Neural cell (in vitro differentiated cells): Measurements from ENCODE around the gene FKTN. TPM values are rescaled to one million over a fixed set of nuclear protein-coding genes. Genes with fewer than 3 reads are reported as not detected.

ENCODE experiments used
- H2AFZ ChIP-seq: fragments of 200-600, 300-800 bp; sonication (generic), shearing (Covaris generic); 2 replicates; pipeline ENCODE4 v1.6.0; 2014; ENCODE audit warnings: low read depth, mild to moderate bottlenecking, antibody characterized with exemption, low read length, moderate library complexity
- H3F3A ChIP-seq: fragments of 200-600 bp; shearing (Covaris generic); 2 replicates; pipeline ENCODE4 v1.6.1; 2016; ENCODE audit warnings: mild to moderate bottlenecking, moderate library complexity, mixed read lengths, antibody characterized with exemption, low read length; ENCODE audit not compliant: insufficient read depth, poor library complexity, severe bottlenecking
- H3K27ac ChIP-seq: fragments of 200-600, 300-800 bp; sonication (generic), shearing (Covaris generic); 2 replicates; pipeline ENCODE4 v1.5.1; 2014; ENCODE audit warnings: mild to moderate bottlenecking, low read length, moderate library complexity
- H3K27me3 ChIP-seq: fragments of 300-800, 200-600 bp; sonication (generic), shearing (Covaris generic); 2 replicates; pipeline ENCODE4 v1.6.0; 2014; ENCODE audit warnings: mild to moderate bottlenecking, low read depth, low read length, moderate library complexity; ENCODE audit not compliant: insufficient read depth
- H3K36me3 ChIP-seq: fragments of 300-800, 200-600 bp; sonication (generic), shearing (Covaris generic); 2 replicates; pipeline ENCODE4 v1.5.1; 2014; ENCODE audit warnings: mild to moderate bottlenecking, antibody characterized with exemption, low read length, moderate library complexity; ENCODE audit not compliant: insufficient read depth
- H3K4me2 ChIP-seq: fragments of 300-800, 200-600 bp; sonication (generic), shearing (Covaris generic); 2 replicates; pipeline ENCODE4 v1.6.0; 2014; ENCODE audit warnings: mild to moderate bottlenecking, low read length
- H3K4me3 ChIP-seq: fragments of 300-800, 200-600 bp; sonication (generic), shearing (Covaris generic); 2 replicates; pipeline ENCODE4 v1.5.1; 2014; ENCODE audit warnings: mild to moderate bottlenecking, low read length, moderate library complexity
- H3K79me2 ChIP-seq: fragments of 200-600 bp; shearing (Covaris generic); replicated peaks from 2 replicates; pipeline ENCODE4 v1.6.0; 2014; ENCODE audit warnings: mild to moderate bottlenecking, low read length, moderate library complexity; ENCODE audit not compliant: insufficient read depth
- H3K9ac ChIP-seq: fragments of 300-800, 200-600 bp; sonication (generic), shearing (Covaris generic); 2 replicates; pipeline ENCODE4 v1.6.1; 2016; ENCODE audit warnings: mild to moderate bottlenecking, low read length, mixed read lengths
- H3K9me2 ChIP-seq: fragments of 200-600 bp; shearing (Covaris generic); 2 replicates; pipeline ENCODE4 v1.6.1; 2016; ENCODE audit warnings: mild to moderate bottlenecking, low read length, mixed read lengths; ENCODE audit not compliant: insufficient read depth
- H3K9me3 ChIP-seq: fragments of 200-600, 300-800 bp; sonication (generic), shearing (Covaris generic); 2 replicates; pipeline ENCODE4 v1.6.1; 2016; ENCODE audit warnings: mild to moderate bottlenecking, mixed run types, low read length, moderate library complexity, mixed read lengths
- H4K20me1 ChIP-seq: fragments of 200-600 bp; shearing (Covaris generic); 2 replicates; pipeline ENCODE4 v1.6.1; 2016; ENCODE audit warnings: mild to moderate bottlenecking, mixed run types; ENCODE audit not compliant: insufficient read depth
- CTCF ChIP-seq: fragments of 450-650 bp; IDR thresholded peaks from 2 replicates; pipeline ENCODE4 v1.5.1; 2014; ENCODE audit warnings: antibody characterized with exemption, mild to moderate bottlenecking, moderate library complexity; ENCODE audit not compliant: poor library complexity, severe bottlenecking
- EP300 ChIP-seq: fragments of 450-650 bp; conservative IDR thresholded peaks from 2 replicates; pipeline ENCODE4 v1.6.1; 2014; ENCODE audit warnings: antibody characterized with exemption, mild to moderate bottlenecking, moderate library complexity; ENCODE audit not compliant: poor library complexity, severe bottlenecking
- EZH2 ChIP-seq: fragments of 200-600, 300-800 bp; shearing (Covaris generic), sonication (generic); IDR thresholded peaks from 2 replicates; pipeline ENCODE4 v1.6.1; 2014; ENCODE audit warnings: antibody characterized with exemption, low read length, borderline replicate concordance, mild to moderate bottlenecking; ENCODE audit not compliant: insufficient read depth, poor library complexity, severe bottlenecking
- MXI1 ChIP-seq: fragments of 450-650 bp; conservative IDR thresholded peaks from 2 replicates; pipeline ENCODE4 v1.6.1; 2014; ENCODE audit warnings: antibody characterized with exemption, mild to moderate bottlenecking; ENCODE audit not compliant: poor library complexity, severe bottlenecking
- POLR2AphosphoS5 ChIP-seq: IDR thresholded peaks from 2 replicates; pipeline ENCODE4 v1.6.1; 2012
- RAD21 ChIP-seq: fragments of 450-650 bp; conservative IDR thresholded peaks from 2 replicates; pipeline ENCODE4 v1.6.1; 2014; ENCODE audit warnings: antibody characterized with exemption, mild to moderate bottlenecking, moderate library complexity
- SMC3 ChIP-seq: fragments of 450-650 bp; conservative IDR thresholded peaks from 2 replicates; pipeline ENCODE4 v1.6.1; 2014; ENCODE audit warnings: antibody characterized with exemption, mild to moderate bottlenecking, moderate library complexity; ENCODE audit not compliant: poor library complexity
- TAF1 ChIP-seq: IDR thresholded peaks from 2 replicates; pipeline ENCODE4 v1.6.1; 2012; ENCODE audit warnings: low read depth
- polyA plus RNA-seq: library from polyadenylated mRNA; depleted of rRNA; stranded (reverse); fragments of >200 nt; gene quantifications from 2 replicates; pipeline ENCODE4 v1.2.3, GENCODE V29; 2014
- TF ChIP-seq, protein P1 (sequence below): IDR thresholded peaks from 2 replicates; pipeline ENCODE4 v1.6.1; 2012; ENCODE audit warnings: borderline replicate concordance

FKTN gene
- polyA plus RNA-seq, 1 donor from 2014 or later, result 52.1 TPM

- Histone ChIP-seq H3K27ac (no peak overlapping the region), H3K9me2 (no peaks in the 10 kb centered on the region), H3K27me3 (peaks cover 58% of the 10 kb centered on the region), H3K9me3 (no peaks in the 10 kb centered on the region), H3K4me3 (no peak overlapping the region), H3K4me2 (no peak overlapping the region), H2AFZ (no peak overlapping the region), H3K36me3 (no peaks in the 10 kb centered on the region), H4K20me1 (no peaks in the 10 kb centered on the region), H3K79me2 (no peaks in the 10 kb centered on the region), H3K9ac (no peak overlapping the region), H3F3A (no peaks in the 10 kb centered on the region)
- TF ChIP-seq SMC3 (no peak), EZH2 (no peak), RAD21 (no peak), CTCF (no peak), MXI1 (no peak), EP300 (no peak), TAF1 (no peak), POLR2AphosphoS5 (no peak)
- TF ChIP-seq, protein P1, sequence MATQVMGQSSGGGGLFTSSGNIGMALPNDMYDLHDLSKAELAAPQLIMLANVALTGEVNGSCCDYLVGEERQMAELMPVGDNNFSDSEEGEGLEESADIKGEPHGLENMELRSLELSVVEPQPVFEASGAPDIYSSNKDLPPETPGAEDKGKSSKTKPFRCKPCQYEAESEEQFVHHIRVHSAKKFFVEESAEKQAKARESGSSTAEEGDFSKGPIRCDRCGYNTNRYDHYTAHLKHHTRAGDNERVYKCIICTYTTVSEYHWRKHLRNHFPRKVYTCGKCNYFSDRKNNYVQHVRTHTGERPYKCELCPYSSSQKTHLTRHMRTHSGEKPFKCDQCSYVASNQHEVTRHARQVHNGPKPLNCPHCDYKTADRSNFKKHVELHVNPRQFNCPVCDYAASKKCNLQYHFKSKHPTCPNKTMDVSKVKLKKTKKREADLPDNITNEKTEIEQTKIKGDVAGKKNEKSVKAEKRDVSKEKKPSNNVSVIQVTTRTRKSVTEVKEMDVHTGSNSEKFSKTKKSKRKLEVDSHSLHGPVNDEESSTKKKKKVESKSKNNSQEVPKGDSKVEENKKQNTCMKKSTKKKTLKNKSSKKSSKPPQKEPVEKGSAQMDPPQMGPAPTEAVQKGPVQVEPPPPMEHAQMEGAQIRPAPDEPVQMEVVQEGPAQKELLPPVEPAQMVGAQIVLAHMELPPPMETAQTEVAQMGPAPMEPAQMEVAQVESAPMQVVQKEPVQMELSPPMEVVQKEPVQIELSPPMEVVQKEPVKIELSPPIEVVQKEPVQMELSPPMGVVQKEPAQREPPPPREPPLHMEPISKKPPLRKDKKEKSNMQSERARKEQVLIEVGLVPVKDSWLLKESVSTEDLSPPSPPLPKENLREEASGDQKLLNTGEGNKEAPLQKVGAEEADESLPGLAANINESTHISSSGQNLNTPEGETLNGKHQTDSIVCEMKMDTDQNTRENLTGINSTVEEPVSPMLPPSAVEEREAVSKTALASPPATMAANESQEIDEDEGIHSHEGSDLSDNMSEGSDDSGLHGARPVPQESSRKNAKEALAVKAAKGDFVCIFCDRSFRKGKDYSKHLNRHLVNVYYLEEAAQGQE, result no peak
Measured at GRCh38 chr9:105673850-105674387, 116.0 kb downstream of the FKTN start.

DNA sequence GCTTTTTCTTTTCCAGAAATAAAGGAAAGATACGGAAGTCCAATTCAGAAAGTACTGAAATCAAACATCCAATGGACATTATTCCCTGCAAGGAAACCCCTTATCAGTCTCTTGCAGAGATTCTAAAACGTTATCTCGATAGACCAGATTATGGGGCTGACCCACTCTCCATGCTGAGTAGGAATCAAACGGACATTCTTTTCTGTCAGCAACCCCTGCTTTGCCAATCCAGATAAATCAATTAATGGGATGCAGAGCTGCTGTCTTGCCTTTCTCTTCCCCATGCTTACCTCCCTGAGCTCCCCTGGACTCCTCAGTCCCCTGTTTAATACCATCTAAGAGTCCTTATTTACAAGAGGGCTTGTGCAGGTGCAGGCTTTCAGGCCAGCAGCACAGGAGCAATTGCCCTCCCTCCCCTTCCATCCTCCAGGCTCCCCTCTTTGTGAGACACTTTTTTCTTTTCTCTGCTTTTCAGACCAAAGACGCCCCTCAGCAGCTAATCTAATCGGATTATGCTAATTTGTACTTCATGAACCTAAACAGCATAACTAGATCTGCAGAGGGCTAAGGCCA, 118.5 kb downstream of the FKTN start:
- no peak overlapping the region for H3K27ac ChIP-seq
- no peaks in the 10 kb centered on the region for H3K9me3 ChIP-seq
- no peak overlapping the region for H3K4me3 ChIP-seq
- no peaks in the 10 kb centered on the region for H3F3A ChIP-seq
- TF ChIP-seq TAF1, result no peak
- TF ChIP-seq, protein P1, result no peak
- H3K9me2 ChIP-seq, result no peaks in the 10 kb centered on the region
- no peak overlapping the region for H3K9ac ChIP-seq
- no peak overlapping the region for H2AFZ ChIP-seq
- no peaks in the 10 kb centered on the region for H3K36me3 ChIP-seq
- no peaks in the 10 kb centered on the region for H4K20me1 ChIP-seq
- no peak overlapping the region for H3K4me2 ChIP-seq
- peaks cover 72% of the 10 kb centered on the region for H3K27me3 ChIP-seq
- H3K79me2 ChIP-seq, result no peaks in the 10 kb centered on the region
